WI38 (cell line): ENCODE measurements around the gene KMT2E.

Experiments
- H3K4me3 ChIP-seq: 2 replicates; pipeline ENCODE4 v1.5.1; 2011; ENCODE audit warnings: low read depth, mild to moderate bottlenecking, control low read depth, low read length
- CTCF ChIP-seq: IDR thresholded peaks from 2 replicates; pipeline ENCODE4 v1.5.1; 2012; ENCODE audit warnings: low read depth, mild to moderate bottlenecking, control low read depth, low read length

KMT2E gene

GRCh38 chr7:105107458-105107857 is 93.5 kb downstream of the KMT2E start:
- H3K4me3 ChIP-seq: no peak overlapping the region
- TF ChIP-seq CTCF: no peak

GRCh38 chr7:105112440-105113418 is 98.7 kb downstream of the KMT2E start:
- no peak for TF ChIP-seq CTCF
- H3K4me3 ChIP-seq: no peak overlapping the region

GRCh38 chr7:105118612-105119600 is 104.9 kb downstream of the KMT2E start:
- H3K4me3 ChIP-seq: no peak overlapping the region
- no peak for TF ChIP-seq CTCF

- TF ChIP-seq CTCF: no peak
- no peak overlapping the region for H3K4me3 ChIP-seq
These were observed 108.6 kb downstream of the KMT2E start for GRCh38 chr7:105122619-105123018.

GRCh38 chr7:105125745-105126144 is 111.7 kb downstream of the KMT2E start:
- no peak for TF ChIP-seq CTCF
- H3K4me3 ChIP-seq: no peak overlapping the region

GRCh38 chr7:105126436-105126975 is 112.5 kb downstream of the KMT2E start:
- H3K4me3 ChIP-seq: no peak overlapping the region
- TF ChIP-seq CTCF: no peak
